ENCODE results near the gene APBA1.

Gene APBA1

GRCh38 chr9:69671879-69672595 is at the start of gene APBA1:
Gene APBA1, minus strand, starts transcription at chr9:69672371.
- in situ Hi-C loops (cut with HindIII; ENCODE audit: low sequenced_read_pairs): no loop called here

- in situ Hi-C loops (cut with HindIII; ENCODE audit: low sequenced_read_pairs): no loop called here
Observed at GRCh38 chr9:69719983-69720382, 47.8 kb upstream of the APBA1 start.

- in situ Hi-C loops (cut with HindIII; ENCODE audit: low sequenced_read_pairs): no loop called here
Observed at GRCh38 chr9:69719367-69719766, 47.2 kb upstream of the APBA1 start.

GRCh38 chr9:69718218-69718617 is 46.0 kb upstream of the APBA1 start:
- in situ Hi-C loops (cut with HindIII; ENCODE audit: low sequenced_read_pairs): no loop called here

- in situ Hi-C loops (cut with HindIII; ENCODE audit: low sequenced_read_pairs): no loop called here
Observed at GRCh38 chr9:69715825-69716224, 43.7 kb upstream of the APBA1 start.

- in situ Hi-C loops (cut with HindIII; ENCODE audit: low sequenced_read_pairs): no loop called here
Observed at GRCh38 chr9:69715096-69715495, 42.9 kb upstream of the APBA1 start.

- in situ Hi-C loops (cut with HindIII; ENCODE audit: low sequenced_read_pairs): no loop called here
Observed at GRCh38 chr9:69697475-69697874, 25.3 kb upstream of the APBA1 start.

- in situ Hi-C loops (cut with HindIII; ENCODE audit: low sequenced_read_pairs): no loop called here
Observed at GRCh38 chr9:69696802-69697201, 24.6 kb upstream of the APBA1 start.

GRCh38 chr9:69689991-69690538 is 17.9 kb upstream of the APBA1 start:
- in situ Hi-C loops (cut with HindIII; ENCODE audit: low sequenced_read_pairs): loop anchor here (5.0 kb wide), 1 partner anchor 97 kb away; no protein-coding TSS in a partner anchor

GRCh38 chr9:69683927-69684326 is 11.8 kb upstream of the APBA1 start:
- in situ Hi-C loops (cut with HindIII; ENCODE audit: low sequenced_read_pairs): no loop called here

- in situ Hi-C loops (cut with HindIII; ENCODE audit: low sequenced_read_pairs): no loop called here
Observed at GRCh38 chr9:69678843-69679538, 6.8 kb upstream of the APBA1 start.

GRCh38 chr9:69677931-69678330 is 5.8 kb upstream of the APBA1 start:
- in situ Hi-C loops (cut with HindIII; ENCODE audit: low sequenced_read_pairs): no loop called here

GRCh38 chr9:69675563-69675962 is 3.4 kb upstream of the APBA1 start:
- in situ Hi-C loops (cut with HindIII; ENCODE audit: low sequenced_read_pairs): no loop called here

- in situ Hi-C loops (cut with HindIII; ENCODE audit: low sequenced_read_pairs): no loop called here
Observed at GRCh38 chr9:69674716-69675438, 2.7 kb upstream of the APBA1 start.

- in situ Hi-C loops (cut with HindIII; ENCODE audit: low sequenced_read_pairs): no loop called here
Observed at GRCh38 chr9:69674112-69674685, 2.0 kb upstream of the APBA1 start.

GRCh38 chr9:69673311-69673640 is 1.1 kb upstream of the APBA1 start:
- in situ Hi-C loops (cut with HindIII; ENCODE audit: low sequenced_read_pairs): no loop called here

- in situ Hi-C loops (cut with HindIII; ENCODE audit: low sequenced_read_pairs): no loop called here
Observed at GRCh38 chr9:69672596-69673310, 582 bp upstream of the APBA1 start.

GRCh38 chr9:69671311-69671878 is 776 bp downstream of the APBA1 start:
- in situ Hi-C loops (cut with HindIII; ENCODE audit: low sequenced_read_pairs): no loop called here

- in situ Hi-C loops (cut with HindIII; ENCODE audit: low sequenced_read_pairs): no loop called here
Observed at GRCh38 chr9:69667306-69667705, 4.9 kb downstream of the APBA1 start.

- in situ Hi-C loops (cut with HindIII; ENCODE audit: low sequenced_read_pairs): no loop called here
Observed at GRCh38 chr9:69660304-69660703, 11.9 kb downstream of the APBA1 start.
